OCI-M1 (cell line): ENCODE results near the gene PCDHB1.
"Not testable (repeated sequence)": the region's sequence is repeated elsewhere in the genome, so short reads cannot be mapped to it uniquely, and the experiment has no call there.

Experiments
- DNase-seq: peaks from one replicate; lab custom pipeline; 2025; lab: John Stamatoyannopoulos, UW

PCDHB1 gene

GRCh38 chr5:141077826-141078225 is 26.7 kb downstream of the PCDHB1 start:
- DNase-seq, result no peak

- no peak for DNase-seq
Measured at GRCh38 chr5:141082228-141082627, 31.1 kb downstream of the PCDHB1 start.

GRCh38 chr5:141084487-141084989 is 33.4 kb downstream of the PCDHB1 start:
- peak; percentile 74 for DNase-seq

- peak; percentile 83 for DNase-seq
Measured at GRCh38 chr5:141094481-141095262, 43.5 kb downstream of the PCDHB1 start, which contains the start of gene PCDHB2. Gene PCDHB2, plus strand, starts transcription at chr5:141094615. Its CDS starts 176 bp downstream, at chr5:141094791.

- no peak for DNase-seq
Measured at GRCh38 chr5:141095263-141095641, 44.1 kb downstream of the PCDHB1 start.

GRCh38 chr5:141096181-141096580 is 45.0 kb downstream of the PCDHB1 start:
- not testable (repeated sequence) for DNase-seq

GRCh38 chr5:141096586-141096985 is 45.4 kb downstream of the PCDHB1 start:
- not testable (repeated sequence) for DNase-seq

- peak; percentile 30 for DNase-seq
Measured at GRCh38 chr5:141100243-141100805, 49.1 kb downstream of the PCDHB1 start, which contains the start of gene PCDHB3. Gene PCDHB3, plus strand, starts transcription at chr5:141100473. Its CDS starts 177 bp downstream, at chr5:141100650.

- no peak for DNase-seq
Measured at GRCh38 chr5:141101059-141101458, 49.9 kb downstream of the PCDHB1 start.

GRCh38 chr5:141102070-141102469 is 50.9 kb downstream of the PCDHB1 start:
- not testable (repeated sequence) for DNase-seq

- DNase-seq, result not testable (repeated sequence)
Measured at GRCh38 chr5:141102471-141102870, 51.3 kb downstream of the PCDHB1 start.

- DNase-seq, result no peak
Measured at GRCh38 chr5:141105350-141105749, 54.2 kb downstream of the PCDHB1 start.
